Activated CD4-positive, alpha-beta T cell treated with anti-CD3 and anti-CD28 coated beads for 36 hours (primary cell): ENCODE results near the gene TTC36. TPM values are rescaled to one million over a fixed set of nuclear protein-coding genes. Genes with fewer than 3 reads are reported as not detected.
"Not testable (repeated sequence)": the region's sequence is repeated elsewhere in the genome, so short reads cannot be mapped to it uniquely, and the experiment has no call there.

Source experiments
- ATAC-seq: fragments of 200-7000 bp; cut with Tn5 transposase; one replicate; pipeline ENCODE4 v1.10.0; 2021; ENCODE audit warnings: mild to moderate bottlenecking, moderate library complexity
- CTCF ChIA-PET: fragments of 350-600 bp; sonication (Branson Sonifier 250); formaldehyde crosslinking; loops from one replicate; lab custom pipeline; 2021; ENCODE audit warnings: antibody characterized with exemption; lab: Charles Lee
- POLR2A ChIA-PET: fragments of 350-600 bp; sonication (Branson Sonifier 250); formaldehyde crosslinking; loops from one replicate; lab custom pipeline; 2021; ENCODE audit warnings: antibody characterized with exemption, inconsistent platforms; lab: Charles Lee
- DNase-seq: peaks from one replicate; pipeline ENCODE4 v3.0.0-alpha.2; 2020
- H3K27ac Mint-ChIP-seq: one replicate; pipeline ENCODE4 v1.8.0; 2021; ENCODE audit warnings: mixed read lengths
- H3K27me3 Mint-ChIP-seq: one replicate; pipeline ENCODE4 v1.8.0; 2021; ENCODE audit warnings: mixed read lengths
- H3K36me3 Mint-ChIP-seq: one replicate; pipeline ENCODE4 v1.8.0; 2021; ENCODE audit warnings: low read depth, mixed read lengths
- H3K4me1 Mint-ChIP-seq: one replicate; pipeline ENCODE4 v1.8.0; 2021; ENCODE audit warnings: mixed read lengths
- H3K4me3 Mint-ChIP-seq: one replicate; pipeline ENCODE4 v1.8.0; 2021; ENCODE audit warnings: mild to moderate bottlenecking, moderate library complexity, mixed read lengths
- H3K9me3 Mint-ChIP-seq: one replicate; pipeline ENCODE4 v1.8.0; 2021; ENCODE audit warnings: low read depth, mixed read lengths
- intact Hi-C, 2 experiments: fragments of 100-400 bp; cut with DNase I in 1 of 2; cut with micrococcal nuclease in 1 of 2; formaldehyde crosslinking; loops; one replicate each; pipeline versions ENCODE4 v1.14.2 to v1.15.1; 2022 to 2024; cut with DNase I, micrococcal nuclease
- total RNA-seq, 2 experiments: library from RNA; stranded (reverse); gene quantifications; one replicate each; pipeline ENCODE4 v1.2.3, GENCODE V29; 2021

Gene TTC36
- total RNA-seq, 2 experiments from 2014 or later: 0.21 to 0.59 TPM

DNA sequence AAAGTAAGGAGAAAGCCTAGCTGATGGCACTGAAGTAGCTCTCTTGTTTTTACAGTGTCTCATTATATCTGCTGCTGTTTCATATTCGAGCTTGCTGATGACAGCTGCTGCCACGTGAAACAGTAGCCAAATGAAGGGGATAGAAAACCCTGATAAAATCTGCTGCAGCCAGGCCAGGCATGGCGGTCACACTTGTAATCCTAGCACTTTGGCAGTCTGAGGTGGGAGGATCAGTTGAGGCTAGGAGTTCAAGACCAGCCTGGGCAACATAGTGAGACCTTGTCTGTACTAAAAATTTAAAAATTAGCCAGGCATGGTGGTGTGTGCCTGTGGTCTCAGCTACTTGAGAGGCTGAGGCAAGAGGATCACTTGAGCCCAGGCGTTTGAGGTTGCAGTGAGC is 25.1 kb downstream of the TTC36 start:
- H3K4me3 Mint-ChIP-seq: no peak overlapping the region
- intact Hi-C loops: no loop called here
- H3K27ac Mint-ChIP-seq: no peak overlapping the region
- H3K9me3 Mint-ChIP-seq: no peaks in the 10 kb centered on the region
- ATAC-seq (no peak), DNase-seq (no peak)
- H3K27me3 Mint-ChIP-seq: no peaks in the 10 kb centered on the region
- ChIA-PET POLR2A (no interaction called here), CTCF (no interaction called here)
- H3K36me3 Mint-ChIP-seq: peaks cover 17% of the 10 kb centered on the region
- no peaks in the 10 kb centered on the region for H3K4me1 Mint-ChIP-seq

DNA sequence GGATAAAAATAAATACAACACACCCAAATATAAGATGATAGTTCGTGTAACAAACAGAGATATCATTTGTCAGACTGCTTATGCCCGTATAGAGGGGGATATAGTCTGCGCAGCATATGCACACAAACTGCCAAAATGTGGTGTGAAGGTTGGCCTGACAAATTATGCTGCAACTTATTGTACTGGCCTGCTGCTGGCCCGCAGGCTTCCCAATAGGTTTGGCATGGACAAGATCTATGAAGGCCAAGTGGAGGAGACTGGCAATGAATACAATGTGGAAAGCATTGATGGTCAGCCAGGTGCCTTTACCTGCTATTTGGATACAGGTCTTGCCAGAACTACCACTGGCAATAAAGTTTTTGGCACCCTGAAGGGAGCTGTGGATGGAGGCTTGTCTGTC is 33.5 kb downstream of the TTC36 start:
- ChIA-PET CTCF (interaction anchor here (1.1 to 1.4 kb wide), 2 partner anchors 33 to 34 kb away, joined by 4 read pairs; no protein-coding TSS in a partner anchor), POLR2A (no interaction called here)
- Mint-ChIP-seq H3K9me3 (no peaks in the 10 kb centered on the region), H3K36me3 (peaks cover 11% of the 10 kb centered on the region), H3K27me3 (no peaks in the 10 kb centered on the region), H3K4me3 (no peak overlapping the region), H3K27ac (no peak overlapping the region), H3K4me1 (peaks cover 13% of the 10 kb centered on the region)
- DNase-seq (no peak), ATAC-seq (no peak)
- intact Hi-C loops: loop anchor here in 1 of 2 experiments (10.0 kb wide), 1 partner anchor 46 kb away; no protein-coding TSS in a partner anchor

- Mint-ChIP-seq H3K4me1 (peaks cover 16% of the 10 kb centered on the region), H3K27me3 (no peaks in the 10 kb centered on the region), H3K4me3 (peak overlapping the region; percentile 90), H3K9me3 (no peaks in the 10 kb centered on the region), H3K27ac (peak overlapping the region; percentile 76), H3K36me3 (peaks cover 2% of the 10 kb centered on the region)
- no peak for DNase-seq
- POLR2A ChIA-PET: interaction anchor here (0.5 kb wide), 1 partner anchor 258 kb away, joined by 3 read pairs; no protein-coding TSS in a partner anchor
- CTCF ChIA-PET: interaction anchor here (0.7 kb wide), 1 partner anchor 93 kb away, joined by 3 read pairs; no protein-coding TSS in a partner anchor
- no peak for ATAC-seq
- intact Hi-C loops: loop anchor here (5.0 to 10.0 kb wide), 4 partner anchors 33 to 163 kb away; partner anchors contain the start of genes ATP5MG (in 1 of the 2) and TMEM25 (in 1 of the 2)
These were observed 37.8 kb downstream of the TTC36 start for GRCh38 chr11:118565051-118565450.

- DNase-seq: no peak
- Mint-ChIP-seq H3K27me3 (no peaks in the 10 kb centered on the region), H3K4me1 (peaks cover 32% of the 10 kb centered on the region), H3K36me3 (peaks cover 10% of the 10 kb centered on the region), H3K4me3 (no peak overlapping the region), H3K27ac (peak overlapping the region; percentile 47), H3K9me3 (no peaks in the 10 kb centered on the region)
- CTCF ChIA-PET: interaction anchor here (0.7 to 1.1 kb wide), 3 partner anchors 25 to 270 kb away, joined by 3 to 5 read pairs (median 3); no protein-coding TSS in a partner anchor
- intact Hi-C loops: loop anchor here (5.0 to 10.0 kb wide), 10 partner anchors 37 to 567 kb away; partner anchors contain the start of genes ATP5MG (in 1 of the 2), CENATAC (in 1 of the 2), PHLDB1 (in 1 of the 2) and TMEM25 (in 1 of the 2)
- no peak for ATAC-seq
- POLR2A ChIA-PET: interaction anchor here (0.6 kb wide), 1 partner anchor 59 kb away, joined by 4 read pairs; no protein-coding TSS in a partner anchor
These were observed 42.4 kb downstream of the TTC36 start for GRCh38 chr11:118569670-118570069.

DNA sequence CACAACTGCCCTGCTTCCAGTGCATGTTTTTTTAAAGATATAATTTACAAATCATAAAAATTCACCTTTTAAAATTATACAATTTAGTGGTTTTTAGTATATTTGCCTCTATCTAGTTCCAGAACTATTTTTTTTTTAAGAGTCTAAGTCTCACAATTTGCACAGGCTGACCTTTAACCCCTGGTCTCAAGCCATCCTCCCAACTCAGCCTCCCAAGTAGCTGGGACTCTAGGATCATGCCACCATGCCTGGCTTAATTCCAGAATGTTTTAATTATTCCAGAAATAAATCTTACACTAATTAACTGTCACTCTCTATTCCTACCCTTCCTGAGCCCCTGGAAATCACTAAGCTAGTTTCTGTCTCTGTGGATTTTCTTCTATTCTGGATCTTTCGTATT is 43.5 kb downstream of the TTC36 start:
- no peak overlapping the region for H3K4me3 Mint-ChIP-seq
- no peaks in the 10 kb centered on the region for H3K27me3 Mint-ChIP-seq
- no peak for DNase-seq
- peaks cover 14% of the 10 kb centered on the region for H3K36me3 Mint-ChIP-seq
- ChIA-PET POLR2A (interaction anchor here (0.7 kb wide), 1 partner anchor 11 kb away, joined by 3 read pairs; no protein-coding TSS in a partner anchor), CTCF (interaction anchor here (0.8 to 1.4 kb wide), 4 partner anchors 11 to 400 kb away, joined by 3 to 5 read pairs (median 3); no protein-coding TSS in a partner anchor)
- H3K4me1 Mint-ChIP-seq: peaks cover 37% of the 10 kb centered on the region
- intact Hi-C loops: loop anchor here (5.0 kb wide), 6 partner anchors 37 to 568 kb away; partner anchors contain the start of genes CENATAC (in 1 of the 2) and PHLDB1 (in 1 of the 2)
- no peak for ATAC-seq
- no peaks in the 10 kb centered on the region for H3K9me3 Mint-ChIP-seq
- H3K27ac Mint-ChIP-seq: peak overlapping the region; percentile 96

- POLR2A ChIA-PET, ATAC-seq, H3K9me3 Mint-ChIP-seq, H3K27me3 Mint-ChIP-seq: not testable (repeated sequence)
- Mint-ChIP-seq H3K36me3 (peaks cover 17% of the 10 kb centered on the region), H3K4me1 (peaks cover 40% of the 10 kb centered on the region), H3K4me3 (peak overlapping the region; percentile 89), H3K27ac (peak overlapping the region; percentile 96)
- CTCF ChIA-PET: interaction anchor here (0.8 kb wide), 1 partner anchor 459 kb away, joined by 3 read pairs; the partner anchor contains the start of gene SLC37A4
- intact Hi-C loops: loop anchor here (1.0 to 5.0 kb wide), 12 partner anchors 36 to 569 kb away; partner anchors contain the start of genes ATP5MG (in 1 of the 2), CENATAC (in 1 of the 2), KMT2A (in 1 of the 2) and PHLDB1 (in 1 of the 2)
- DNase-seq: peak; percentile 42
These were observed 44.4 kb downstream of the TTC36 start for GRCh38 chr11:118571701-118572060.

GRCh38 chr11:118572061-118572980 is 45.0 kb downstream of the TTC36 start, which contains the start of gene ARCN1:
TSS of gene ARCN1 (plus strand) at chr11:118572409. CDS start at chr11:118572548, 139 bp downstream.
- Mint-ChIP-seq H3K36me3 (peaks cover 20% of the 10 kb centered on the region), H3K4me1 (peaks cover 44% of the 10 kb centered on the region), H3K27ac (peak within 1 kb of the TSS; percentile 96), H3K4me3 (peak within 1 kb of the TSS; percentile 89), H3K9me3 (no peaks in the 10 kb centered on the region), H3K27me3 (no peaks in the 10 kb centered on the region)
- peak; percentile 80 for ATAC-seq
- intact Hi-C loops: loop anchor here (1.0 to 5.0 kb wide), 12 partner anchors 35 to 570 kb away; partner anchors contain the start of genes ATP5MG (in 1 of the 2), CENATAC (in 1 of the 2), KMT2A (in 1 of the 2) and PHLDB1 (in 1 of the 2)
- peak; percentile 88 for DNase-seq
- POLR2A ChIA-PET: interaction anchor here (0.5 to 0.7 kb wide), 3 partner anchors 170 to 348 kb away, joined by 3 to 4 read pairs (median 4); no protein-coding TSS in a partner anchor
- CTCF ChIA-PET: interaction anchor here (0.6 to 1.2 kb wide), 5 partner anchors 38 to 458 kb away, joined by 3 read pairs; partner anchors contain the start of gene SLC37A4

DNA sequence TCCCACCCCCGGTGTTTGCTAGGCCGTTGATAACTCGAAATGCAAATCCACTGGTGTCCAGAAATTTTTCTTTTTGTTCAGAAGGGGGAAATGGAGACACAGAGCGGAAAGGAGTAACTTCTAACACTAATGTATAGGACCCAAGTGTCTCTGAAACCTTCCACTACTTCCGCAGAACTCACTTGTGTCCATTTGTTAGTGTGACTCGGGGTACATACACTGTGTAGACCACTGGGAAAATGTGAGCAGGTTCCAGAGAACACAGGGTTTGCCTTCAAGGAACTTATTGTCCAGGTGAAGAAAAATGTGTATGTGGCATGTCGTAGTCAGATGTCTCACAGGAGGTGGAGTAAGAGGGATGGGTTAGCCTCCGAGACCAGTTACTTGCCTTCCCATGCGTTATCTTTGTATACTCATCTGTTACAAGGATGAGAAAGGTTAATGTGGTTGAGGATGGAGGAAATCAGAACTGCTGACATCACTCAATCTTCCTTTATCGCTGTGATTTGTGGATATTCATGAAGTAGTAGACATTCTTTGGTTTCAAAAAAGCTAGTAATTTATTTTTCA is 45.8 kb downstream of the TTC36 start:
- intact Hi-C loops: loop anchor here (1.0 to 5.0 kb wide), 12 partner anchors 34 to 571 kb away; partner anchors contain the start of genes ATP5MG (in 1 of the 2), CENATAC (in 1 of the 2), KMT2A (in 1 of the 2) and PHLDB1 (in 1 of the 2)
- H3K36me3 Mint-ChIP-seq: peaks cover 24% of the 10 kb centered on the region
- CTCF ChIA-PET: interaction anchor here (0.7 to 1.2 kb wide), 2 partner anchors 37 to 305 kb away, joined by 3 read pairs; no protein-coding TSS in a partner anchor
- H3K9me3 Mint-ChIP-seq: no peaks in the 10 kb centered on the region
- peak overlapping the region; percentile 89 for H3K4me3 Mint-ChIP-seq
- DNase-seq: peak; percentile 46
- no peaks in the 10 kb centered on the region for H3K27me3 Mint-ChIP-seq
- POLR2A ChIA-PET: interaction anchor here (0.5 to 0.6 kb wide), 2 partner anchors 34 to 169 kb away, joined by 3 to 4 read pairs; no protein-coding TSS in a partner anchor
- peaks cover 48% of the 10 kb centered on the region for H3K4me1 Mint-ChIP-seq
- peak overlapping the region; percentile 96 for H3K27ac Mint-ChIP-seq
- peak; percentile 82 for ATAC-seq

GRCh38 chr11:118574636-118575035 is 47.4 kb downstream of the TTC36 start:
- POLR2A ChIA-PET: interaction anchor here (0.7 kb wide), 2 partner anchors 35 to 441 kb away, joined by 3 read pairs; no protein-coding TSS in a partner anchor
- peak overlapping the region; percentile 33 for H3K4me3 Mint-ChIP-seq
- peaks cover 27% of the 10 kb centered on the region for H3K36me3 Mint-ChIP-seq
- H3K27me3 Mint-ChIP-seq: no peaks in the 10 kb centered on the region
- H3K9me3 Mint-ChIP-seq: no peaks in the 10 kb centered on the region
- peak overlapping the region; percentile 47 for H3K27ac Mint-ChIP-seq
- no peak for DNase-seq
- H3K4me1 Mint-ChIP-seq: peaks cover 57% of the 10 kb centered on the region
- CTCF ChIA-PET: interaction anchor here (1.1 to 1.4 kb wide), 2 partner anchors 166 to 279 kb away, joined by 3 read pairs; no protein-coding TSS in a partner anchor
- no peak for ATAC-seq
- intact Hi-C loops: loop anchor here (5.0 kb wide), 6 partner anchors 33 to 572 kb away; partner anchors contain the start of genes CENATAC (in 1 of the 2) and PHLDB1 (in 1 of the 2)

DNA sequence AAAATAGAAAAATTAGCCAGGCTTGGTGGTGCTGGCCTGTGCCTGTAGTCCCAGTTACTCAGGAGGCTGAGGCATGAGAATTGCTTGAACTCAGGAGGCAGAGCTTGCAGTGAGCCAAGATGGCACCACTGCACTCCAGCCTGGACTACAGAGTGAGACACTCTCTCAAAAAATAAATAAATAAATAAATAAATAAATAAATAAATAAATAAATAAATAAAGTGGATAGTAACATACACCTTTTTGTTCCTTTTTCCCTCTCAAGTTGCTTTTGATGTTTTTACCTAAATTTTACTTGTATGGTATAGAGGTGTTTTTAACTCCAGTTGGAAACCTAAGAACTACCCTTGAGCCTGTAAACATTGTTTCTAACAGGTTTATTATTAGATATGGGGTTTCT is 50.7 kb downstream of the TTC36 start:
- H3K4me1 Mint-ChIP-seq: peaks cover 45% of the 10 kb centered on the region
- DNase-seq, H3K27ac Mint-ChIP-seq, H3K4me3 Mint-ChIP-seq, H3K9me3 Mint-ChIP-seq, intact Hi-C loops, H3K27me3 Mint-ChIP-seq, ATAC-seq, POLR2A ChIA-PET: not testable (repeated sequence)
- CTCF ChIA-PET: interaction anchor here (0.7 to 1.6 kb wide), 4 partner anchors 12 to 240 kb away, joined by 3 to 4 read pairs (median 3); no protein-coding TSS in a partner anchor
- H3K36me3 Mint-ChIP-seq: peaks cover 29% of the 10 kb centered on the region
